ENCODE measurements around the gene NKX2-4. TPM values are rescaled to one million over a fixed set of nuclear protein-coding genes. Genes with fewer than 3 reads are reported as not detected.

Gene NKX2-4
- total and polyA plus RNA-seq, 10 of the 15 experiments (the other 5 are each of a cell fraction or from before 2014, with no cell fraction given): not detected

- POLR2A ChIA-PET: no interaction called here
- no peak overlapping the region for H3K4me2 ChIP-seq (ENCODE audit: control insufficient read depth, insufficient read depth)
- no peak overlapping the region for H3K27ac ChIP-seq (ENCODE audit: control insufficient read depth, insufficient read depth)
- SMC1A ChIA-PET (ENCODE audit: uncharacterized antibody, unreplicated experiment): interaction anchor here (0.7 kb wide), 1 partner anchor 9 kb away, joined by 3 read pairs; no protein-coding TSS in a partner anchor
- intact Hi-C loops (cut with micrococcal nuclease; ENCODE audit: unreplicated experiment): no loop called here
- no peak for FAIRE-seq
- no peak overlapping the region for H2AFZ ChIP-seq (ENCODE audit: control insufficient read depth, low read depth, low read length)
- H3K4me3 ChIP-seq: no peak overlapping the region
- DNase-seq (ENCODE audit: low read depth, low spot score): no peak
- BruUV-seq (replicated peaks): no TSS peak
- H3K79me2 ChIP-seq (ENCODE audit: control insufficient read depth, insufficient read depth, low read length): no peaks in the 10 kb centered on the region
- H3K4me1 ChIP-seq (ENCODE audit: control insufficient read depth, insufficient read depth, low read length): no peaks in the 10 kb centered on the region
- CTCF ChIA-PET: interaction anchor here (1.0 kb wide), 2 partner anchors 152 to 228 kb away, joined by 3 to 5 read pairs; no protein-coding TSS in a partner anchor
- H3K9me3 ChIP-seq (replicated peaks; ENCODE audit: control insufficient read depth, insufficient read depth, low read length): no peaks in the 10 kb centered on the region
- H3K9ac ChIP-seq (ENCODE audit: control insufficient read depth, insufficient read depth, low read length): no peak overlapping the region
- RAD21 ChIA-PET (ENCODE audit: unreplicated experiment): no interaction called here
- in situ Hi-C loops (cut with MboI): no loop called here
- H3K36me3 ChIP-seq (ENCODE audit: control insufficient read depth in 2 of 2, insufficient read depth in 2 of 2, low read length in 1 of 2): peaks cover 3 to 13% of the 10 kb centered on the region in 2 experiments; a peak in 3 of 4 replicates
- no peaks in the 10 kb centered on the region for H4K20me1 ChIP-seq (ENCODE audit: control insufficient read depth, insufficient read depth)
- no peak for ATAC-seq
- no peaks in the 10 kb centered on the region for H3K27me3 ChIP-seq (replicated peaks in 1 of 2; ENCODE audit: control insufficient read depth in 2 of 2, insufficient read depth in 2 of 2, low read length in 1 of 2)
- TF ChIP-seq LARP7 (IDR thresholded peaks at IDR 0.05) (no peak), ZNF622 (IDR thresholded peaks at IDR 0.05) (no peak), RUNX3 (IDR thresholded peaks at IDR 0.05; ENCODE audit: low read length) (no peak), RCOR1 (conservative IDR thresholded peaks at IDR 0.05; ENCODE audit: low read depth, low read length) (no peak), EED (IDR thresholded peaks at IDR 0.05; ENCODE audit: low read depth) (no peak), IKZF2 (IDR thresholded peaks at IDR 0.05) (no peak), SREBF1 (IDR thresholded peaks at IDR 0.05; ENCODE audit: low read length) (no peak), PRDM15 (CRISPR knock-in tag; IDR thresholded peaks at IDR 0.05) (no peak), FOS (IDR thresholded peaks at IDR 0.05; ENCODE audit: borderline replicate concordance, extremely low read depth, insufficient read length) (no peak), BMI1 (IDR thresholded peaks at IDR 0.05; ENCODE audit: borderline replicate concordance) (no peak), ATF3 (IDR thresholded peaks at IDR 0.05; ENCODE audit: borderline replicate concordance, extremely low read depth, low read depth, low read length) (no peak), NFYA (IDR thresholded peaks at IDR 0.05; ENCODE audit: borderline replicate concordance, low read depth, low read length) (no peak)
- TF ChIP-seq, protein P1, sequence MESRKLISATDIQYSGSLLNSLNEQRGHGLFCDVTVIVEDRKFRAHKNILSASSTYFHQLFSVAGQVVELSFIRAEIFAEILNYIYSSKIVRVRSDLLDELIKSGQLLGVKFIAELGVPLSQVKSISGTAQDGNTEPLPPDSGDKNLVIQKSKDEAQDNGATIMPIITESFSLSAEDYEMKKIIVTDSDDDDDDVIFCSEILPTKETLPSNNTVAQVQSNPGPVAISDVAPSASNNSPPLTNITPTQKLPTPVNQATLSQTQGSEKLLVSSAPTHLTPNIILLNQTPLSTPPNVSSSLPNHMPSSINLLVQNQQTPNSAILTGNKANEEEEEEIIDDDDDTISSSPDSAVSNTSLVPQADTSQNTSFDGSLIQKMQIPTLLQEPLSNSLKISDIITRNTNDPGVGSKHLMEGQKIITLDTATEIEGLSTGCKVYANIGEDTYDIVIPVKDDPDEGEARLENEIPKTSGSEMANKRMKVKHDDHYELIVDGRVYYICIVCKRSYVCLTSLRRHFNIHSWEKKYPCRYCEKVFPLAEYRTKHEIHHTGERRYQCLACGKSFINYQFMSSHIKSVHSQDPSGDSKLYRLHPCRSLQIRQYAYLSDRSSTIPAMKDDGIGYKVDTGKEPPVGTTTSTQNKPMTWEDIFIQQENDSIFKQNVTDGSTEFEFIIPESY (IDR thresholded peaks at IDR 0.05): no peak
- TF ChIP-seq, protein P2, sequence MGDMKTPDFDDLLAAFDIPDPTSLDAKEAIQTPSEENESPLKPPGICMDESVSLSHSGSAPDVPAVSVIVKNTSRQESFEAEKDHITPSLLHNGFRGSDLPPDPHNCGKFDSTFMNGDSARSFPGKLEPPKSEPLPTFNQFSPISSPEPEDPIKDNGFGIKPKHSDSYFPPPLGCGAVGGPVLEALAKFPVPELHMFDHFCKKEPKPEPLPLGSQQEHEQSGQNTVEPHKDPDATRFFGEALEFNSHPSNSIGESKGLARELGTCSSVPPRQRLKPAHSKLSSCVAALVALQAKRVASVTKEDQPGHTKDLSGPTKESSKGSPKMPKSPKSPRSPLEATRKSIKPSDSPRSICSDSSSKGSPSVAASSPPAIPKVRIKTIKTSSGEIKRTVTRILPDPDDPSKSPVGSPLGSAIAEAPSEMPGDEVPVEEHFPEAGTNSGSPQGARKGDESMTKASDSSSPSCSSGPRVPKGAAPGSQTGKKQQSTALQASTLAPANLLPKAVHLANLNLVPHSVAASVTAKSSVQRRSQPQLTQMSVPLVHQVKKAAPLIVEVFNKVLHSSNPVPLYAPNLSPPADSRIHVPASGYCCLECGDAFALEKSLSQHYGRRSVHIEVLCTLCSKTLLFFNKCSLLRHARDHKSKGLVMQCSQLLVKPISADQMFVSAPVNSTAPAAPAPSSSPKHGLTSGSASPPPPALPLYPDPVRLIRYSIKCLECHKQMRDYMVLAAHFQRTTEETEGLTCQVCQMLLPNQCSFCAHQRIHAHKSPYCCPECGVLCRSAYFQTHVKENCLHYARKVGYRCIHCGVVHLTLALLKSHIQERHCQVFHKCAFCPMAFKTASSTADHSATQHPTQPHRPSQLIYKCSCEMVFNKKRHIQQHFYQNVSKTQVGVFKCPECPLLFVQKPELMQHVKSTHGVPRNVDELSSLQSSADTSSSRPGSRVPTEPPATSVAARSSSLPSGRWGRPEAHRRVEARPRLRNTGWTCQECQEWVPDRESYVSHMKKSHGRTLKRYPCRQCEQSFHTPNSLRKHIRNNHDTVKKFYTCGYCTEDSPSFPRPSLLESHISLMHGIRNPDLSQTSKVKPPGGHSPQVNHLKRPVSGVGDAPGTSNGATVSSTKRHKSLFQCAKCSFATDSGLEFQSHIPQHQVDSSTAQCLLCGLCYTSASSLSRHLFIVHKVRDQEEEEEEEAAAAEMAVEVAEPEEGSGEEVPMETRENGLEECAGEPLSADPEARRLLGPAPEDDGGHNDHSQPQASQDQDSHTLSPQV (IDR thresholded peaks at IDR 0.05): no peak
Observed at GRCh38 chr20:21387528-21387927, 9.8 kb downstream of the NKX2-4 start.

Measured in GM12878 (cell line).